Measurements from ENCODE around the gene LPGAT1.

GRCh38 chr1:211811848-211812247, 18.7 kb downstream of the LPGAT1 start:
- TF ChIP-seq CTCF (IDR thresholded peaks at IDR 0.05; ENCODE audit: extremely low read depth in 1 of 2, insufficient read depth in 1 of 2, low read depth in 1 of 2, low read length in 2 of 2) = no peak
- TF ChIP-seq POLR2A (IDR thresholded peaks at IDR 0.05; ENCODE audit: low read depth, low read length) = no peak
- TF ChIP-seq POLR2AphosphoS5 (IDR thresholded peaks at IDR 0.05; ENCODE audit: insufficient read depth, low read depth, low read length) = no peak
- no peak for TF ChIP-seq GATA2 (IDR thresholded peaks at IDR 0.05; ENCODE audit: insufficient read depth, insufficient read length, low read depth, low read length)
- no peak for TF ChIP-seq EZH2 (IDR thresholded peaks at IDR 0.05; ENCODE audit: borderline replicate concordance, low read depth, low read length, severe bottlenecking)
- TF ChIP-seq JUN (IDR thresholded peaks at IDR 0.05; ENCODE audit: borderline replicate concordance, insufficient read depth, insufficient read length, low read depth) = no peak
- TF ChIP-seq MYC (IDR thresholded peaks at IDR 0.05; ENCODE audit: low read depth, low read length) = no peak
